ENCODE measurements around the gene CERS3.
"Not testable (repeated sequence)": the region's sequence is repeated elsewhere in the genome, so short reads cannot be mapped to it uniquely, and the experiment has no call there.

The CERS3 gene

GRCh38 chr15:100463515-100463914 lies 65.2 kb downstream of the CERS3 start:
- no peak for DNase-seq

GRCh38 chr15:100461049-100461448 lies 67.7 kb downstream of the CERS3 start:
- no peak for DNase-seq

- no peak for DNase-seq
Observed at GRCh38 chr15:100457201-100457600, 71.5 kb downstream of the CERS3 start.

GRCh38 chr15:100454148-100454547 lies 74.6 kb downstream of the CERS3 start:
- DNase-seq = no peak

- no peak for DNase-seq
Observed at GRCh38 chr15:100448481-100448880, 80.3 kb downstream of the CERS3 start.

GRCh38 chr15:100441063-100441462 lies 87.7 kb downstream of the CERS3 start:
- not testable (repeated sequence) for DNase-seq

GRCh38 chr15:100439514-100439913 lies 89.2 kb downstream of the CERS3 start:
- DNase-seq = no peak

GRCh38 chr15:100438570-100438969 lies 90.2 kb downstream of the CERS3 start:
- DNase-seq = no peak

- DNase-seq = no peak
Observed at GRCh38 chr15:100437261-100437660, 91.5 kb downstream of the CERS3 start.

- no peak for DNase-seq
Observed at GRCh38 chr15:100434561-100434960, 94.2 kb downstream of the CERS3 start.

- DNase-seq = no peak
Observed at GRCh38 chr15:100434038-100434437, 94.7 kb downstream of the CERS3 start.

GRCh38 chr15:100433304-100433703 lies 95.4 kb downstream of the CERS3 start:
- DNase-seq = no peak

- DNase-seq = no peak
Observed at GRCh38 chr15:100430411-100430810, 98.3 kb downstream of the CERS3 start.

- no peak for DNase-seq
Observed at GRCh38 chr15:100429116-100429728, 99.5 kb downstream of the CERS3 start.

- DNase-seq = no peak
Observed at GRCh38 chr15:100426937-100427336, 101.8 kb downstream of the CERS3 start.

- no peak for DNase-seq
Observed at GRCh38 chr15:100405179-100405578, 123.6 kb downstream of the CERS3 start.

- DNase-seq = no peak
Observed at GRCh38 chr15:100400996-100401395, 127.8 kb downstream of the CERS3 start.

- no peak for DNase-seq
Observed at GRCh38 chr15:100394736-100395440, 133.9 kb downstream of the CERS3 start.

GRCh38 chr15:100393008-100393407 lies 135.7 kb downstream of the CERS3 start:
- DNase-seq = no peak

- no peak for DNase-seq
Observed at GRCh38 chr15:100385300-100386050, 143.3 kb downstream of the CERS3 start.

GRCh38 chr15:100384108-100384410 lies 144.7 kb downstream of the CERS3 start:
- no peak for DNase-seq

- no peak for DNase-seq
Observed at GRCh38 chr15:100383302-100384107, 145.2 kb downstream of the CERS3 start.

GRCh38 chr15:100373942-100374341 lies 154.8 kb downstream of the CERS3 start:
- DNase-seq = no peak
